Fibroblast of skin of right quadriceps (primary cell): ENCODE data around the gene RASIP1.

Experiments
- DNase-seq: peaks from one replicate; pipeline ENCODE4 v3.0.0-alpha.2; 2013

RASIP1 gene

DNA sequence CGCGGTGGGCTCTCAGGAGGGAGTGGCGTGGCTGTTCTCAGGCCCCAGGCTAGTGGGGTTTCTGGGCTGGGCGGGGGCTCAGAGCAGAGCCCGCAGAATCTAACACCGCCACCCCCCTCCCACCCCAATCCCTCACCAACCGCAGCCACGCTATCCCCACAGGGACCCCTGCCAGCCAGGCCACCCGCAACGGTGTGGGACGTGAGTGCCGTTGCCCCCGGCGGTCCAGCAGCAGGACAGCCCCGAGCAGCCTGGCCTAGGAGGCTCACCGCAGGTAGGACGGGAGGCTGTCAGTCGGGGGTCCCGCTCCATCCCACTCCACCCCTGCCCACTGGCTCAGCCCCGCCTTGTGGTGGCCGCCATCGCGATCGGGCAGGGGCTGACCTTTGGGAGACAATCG is 67.4 kb downstream of the RASIP1 start, which contains the start of gene NTN5:
NTN5 (minus strand) TSS at position 24 of the 400 bp plus-strand sequence. CDS start 2,031 bp downstream, outside the sequence.
- no peak for DNase-seq

DNA sequence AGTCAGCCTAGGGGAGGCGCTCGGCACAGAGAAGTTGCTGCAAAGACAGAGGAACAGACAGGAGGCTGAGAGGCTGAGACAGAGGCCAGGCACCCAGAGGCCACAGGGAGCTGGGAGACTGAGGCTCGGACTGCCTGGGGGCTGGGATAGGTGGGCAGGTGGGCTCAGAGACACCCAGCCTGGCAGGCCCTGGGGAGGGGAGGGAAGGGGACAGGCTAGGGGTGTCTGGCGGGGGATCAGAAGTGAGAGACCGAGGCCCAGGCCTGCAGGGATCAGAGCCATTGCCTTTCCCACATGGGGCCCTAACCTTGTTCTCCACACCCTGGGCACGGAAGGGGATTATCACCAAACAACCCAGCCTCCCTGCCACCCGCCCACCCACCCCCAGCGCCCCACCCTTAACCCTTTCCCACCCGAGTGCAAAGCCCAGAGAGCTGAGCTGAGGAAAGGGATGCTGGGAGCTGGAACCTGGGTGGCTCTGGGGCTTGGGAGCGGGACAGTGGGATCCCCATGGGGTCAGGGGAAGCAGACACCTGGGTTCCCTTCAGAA is 68.9 kb downstream of the RASIP1 start:
- no peak for DNase-seq

DNA sequence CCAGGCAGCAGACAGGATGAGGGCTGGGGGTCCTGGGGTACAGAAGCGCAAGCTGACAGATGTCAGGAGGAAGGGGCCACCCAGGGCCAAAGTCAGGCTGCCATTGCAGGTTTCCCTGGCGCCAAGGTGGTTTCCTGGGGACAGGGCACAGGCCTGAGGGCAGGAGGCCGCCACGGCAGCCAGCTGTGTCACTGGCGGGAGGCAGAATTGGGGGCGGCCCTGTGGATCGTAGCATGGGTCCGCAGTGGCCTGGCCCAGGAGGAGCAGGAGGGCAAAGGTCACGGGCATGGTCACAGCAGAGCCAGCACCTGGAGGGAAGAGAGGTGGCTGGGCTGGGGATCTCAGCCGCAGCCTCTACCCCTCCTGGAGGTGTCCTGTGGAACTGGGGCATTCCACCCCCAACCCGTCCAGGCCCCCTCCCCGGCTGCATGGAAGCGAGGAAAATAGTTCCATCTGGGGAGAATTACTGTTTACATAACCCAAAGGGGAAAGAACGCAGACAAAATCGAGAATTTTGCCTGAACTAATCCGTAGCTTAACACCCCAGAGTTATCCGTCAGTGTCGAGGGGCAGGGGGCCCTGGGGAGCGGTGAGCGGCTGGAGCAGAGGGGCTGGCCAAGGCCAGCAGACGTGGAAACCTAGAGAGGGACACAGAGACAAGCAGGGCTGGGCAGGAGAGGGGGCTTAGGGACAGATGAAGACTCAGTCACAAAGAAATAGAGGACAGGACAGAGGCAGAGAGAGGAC is 69.5 kb downstream of the RASIP1 start:
- no peak for DNase-seq
